Osteocyte (in vitro differentiated cells): ENCODE data around the gene CCHCR1. TPM values are rescaled to one million over a fixed set of nuclear protein-coding genes. Genes with fewer than 3 reads are reported as not detected.

Experiments used
- DNase-seq: peaks from one replicate; pipeline ENCODE4 v3.0.0; 2021; ENCODE audit warnings: mixed read lengths; ENCODE audit not compliant: unreplicated experiment; ENCODE audit errors: extremely low spot score
- H3K27ac Mint-ChIP-seq: one replicate; pipeline ENCODE4 v1.8.0; 2021; ENCODE audit warnings: mild to moderate bottlenecking, mixed read lengths; ENCODE audit not compliant: unreplicated experiment
- H3K27me3 Mint-ChIP-seq: one replicate; pipeline ENCODE4 v1.8.0; 2021; ENCODE audit warnings: mixed read lengths; ENCODE audit not compliant: unreplicated experiment
- H3K36me3 Mint-ChIP-seq: one replicate; pipeline ENCODE4 v1.8.0; 2021; ENCODE audit warnings: mixed read lengths; ENCODE audit not compliant: unreplicated experiment
- H3K4me1 Mint-ChIP-seq: one replicate; pipeline ENCODE4 v1.8.0; 2021; ENCODE audit warnings: mixed read lengths; ENCODE audit not compliant: unreplicated experiment
- H3K4me3 Mint-ChIP-seq: one replicate; pipeline ENCODE4 v1.8.0; 2021; ENCODE audit warnings: mild to moderate bottlenecking, moderate library complexity, mixed read lengths; ENCODE audit not compliant: unreplicated experiment
- H3K9me3 Mint-ChIP-seq: one replicate; pipeline ENCODE4 v1.8.0; 2021; ENCODE audit warnings: mixed read lengths; ENCODE audit not compliant: unreplicated experiment
- total RNA-seq: library from RNA; stranded (reverse); gene quantifications from 2 replicates; pipeline ENCODE4 v1.2.1, GENCODE V29; 2021
- TF ChIP-seq, protein P1 (sequence below): fragments of 200-600 bp; sonication (generic); IDR thresholded peaks from 2 replicates; pipeline ENCODE4 v1.5.0; 2021; ENCODE audit warnings: antibody characterized with exemption, mild to moderate bottlenecking, moderate library complexity

CCHCR1 gene
- total RNA-seq, 1 donor from 2014 or later, result 19.0 TPM

GRCh38 chr6:31130751-31131150 lies 26.9 kb downstream of the CCHCR1 start:
- Mint-ChIP-seq H3K27me3 (peaks cover 16% of the 10 kb centered on the region), H3K4me3 (no peak overlapping the region), H3K4me1 (peaks cover 12% of the 10 kb centered on the region), H3K27ac (no peak overlapping the region), H3K9me3 (no peaks in the 10 kb centered on the region), H3K36me3 (no peaks in the 10 kb centered on the region)
- DNase-seq, result no peak
- TF ChIP-seq, protein P1, sequence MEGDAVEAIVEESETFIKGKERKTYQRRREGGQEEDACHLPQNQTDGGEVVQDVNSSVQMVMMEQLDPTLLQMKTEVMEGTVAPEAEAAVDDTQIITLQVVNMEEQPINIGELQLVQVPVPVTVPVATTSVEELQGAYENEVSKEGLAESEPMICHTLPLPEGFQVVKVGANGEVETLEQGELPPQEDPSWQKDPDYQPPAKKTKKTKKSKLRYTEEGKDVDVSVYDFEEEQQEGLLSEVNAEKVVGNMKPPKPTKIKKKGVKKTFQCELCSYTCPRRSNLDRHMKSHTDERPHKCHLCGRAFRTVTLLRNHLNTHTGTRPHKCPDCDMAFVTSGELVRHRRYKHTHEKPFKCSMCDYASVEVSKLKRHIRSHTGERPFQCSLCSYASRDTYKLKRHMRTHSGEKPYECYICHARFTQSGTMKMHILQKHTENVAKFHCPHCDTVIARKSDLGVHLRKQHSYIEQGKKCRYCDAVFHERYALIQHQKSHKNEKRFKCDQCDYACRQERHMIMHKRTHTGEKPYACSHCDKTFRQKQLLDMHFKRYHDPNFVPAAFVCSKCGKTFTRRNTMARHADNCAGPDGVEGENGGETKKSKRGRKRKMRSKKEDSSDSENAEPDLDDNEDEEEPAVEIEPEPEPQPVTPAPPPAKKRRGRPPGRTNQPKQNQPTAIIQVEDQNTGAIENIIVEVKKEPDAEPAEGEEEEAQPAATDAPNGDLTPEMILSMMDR, result no peak

DNA sequence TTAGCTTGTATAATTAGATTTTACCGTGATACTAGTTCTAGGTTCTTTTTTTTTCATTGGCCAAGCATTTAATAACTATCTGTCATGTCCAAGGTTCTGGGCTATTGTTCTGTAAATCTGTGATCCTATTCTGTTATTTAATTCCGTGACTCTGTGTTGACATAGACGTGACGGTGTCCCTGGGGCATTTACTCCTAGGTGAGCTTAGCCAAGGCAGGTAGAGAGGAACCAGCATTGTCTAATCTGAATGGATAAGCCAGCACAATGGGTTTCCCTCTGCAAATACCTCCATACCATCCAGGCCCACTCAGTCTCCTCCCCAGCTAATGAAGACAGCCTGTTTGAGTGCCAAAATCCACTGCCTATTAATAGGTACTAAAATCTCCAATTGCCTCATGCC lies 28.5 kb downstream of the CCHCR1 start:
- H3K4me1 Mint-ChIP-seq, result peaks cover 18% of the 10 kb centered on the region
- H3K4me3 Mint-ChIP-seq, result no peak overlapping the region
- H3K27ac Mint-ChIP-seq, result no peak overlapping the region
- no peaks in the 10 kb centered on the region for H3K9me3 Mint-ChIP-seq
- H3K27me3 Mint-ChIP-seq, result peaks cover 16% of the 10 kb centered on the region
- TF ChIP-seq, protein P1, result no peak
- H3K36me3 Mint-ChIP-seq, result no peaks in the 10 kb centered on the region
- no peak for DNase-seq

GRCh38 chr6:31128093-31128676 lies 29.4 kb downstream of the CCHCR1 start:
- Mint-ChIP-seq H3K27ac (no peak overlapping the region), H3K36me3 (no peaks in the 10 kb centered on the region), H3K27me3 (peaks cover 16% of the 10 kb centered on the region), H3K4me3 (no peak overlapping the region), H3K9me3 (no peaks in the 10 kb centered on the region), H3K4me1 (peaks cover 24% of the 10 kb centered on the region)
- TF ChIP-seq, protein P1, result peak; percentile 85
- DNase-seq, result no peak

GRCh38 chr6:31126396-31127175 lies 31.0 kb downstream of the CCHCR1 start:
- no peaks in the 10 kb centered on the region for H3K36me3 Mint-ChIP-seq
- TF ChIP-seq, protein P1, result no peak
- H3K4me3 Mint-ChIP-seq, result no peak overlapping the region
- no peaks in the 10 kb centered on the region for H3K9me3 Mint-ChIP-seq
- DNase-seq, result no peak
- H3K27ac Mint-ChIP-seq, result no peak overlapping the region
- peaks cover 16% of the 10 kb centered on the region for H3K27me3 Mint-ChIP-seq
- H3K4me1 Mint-ChIP-seq, result peaks cover 33% of the 10 kb centered on the region

DNA sequence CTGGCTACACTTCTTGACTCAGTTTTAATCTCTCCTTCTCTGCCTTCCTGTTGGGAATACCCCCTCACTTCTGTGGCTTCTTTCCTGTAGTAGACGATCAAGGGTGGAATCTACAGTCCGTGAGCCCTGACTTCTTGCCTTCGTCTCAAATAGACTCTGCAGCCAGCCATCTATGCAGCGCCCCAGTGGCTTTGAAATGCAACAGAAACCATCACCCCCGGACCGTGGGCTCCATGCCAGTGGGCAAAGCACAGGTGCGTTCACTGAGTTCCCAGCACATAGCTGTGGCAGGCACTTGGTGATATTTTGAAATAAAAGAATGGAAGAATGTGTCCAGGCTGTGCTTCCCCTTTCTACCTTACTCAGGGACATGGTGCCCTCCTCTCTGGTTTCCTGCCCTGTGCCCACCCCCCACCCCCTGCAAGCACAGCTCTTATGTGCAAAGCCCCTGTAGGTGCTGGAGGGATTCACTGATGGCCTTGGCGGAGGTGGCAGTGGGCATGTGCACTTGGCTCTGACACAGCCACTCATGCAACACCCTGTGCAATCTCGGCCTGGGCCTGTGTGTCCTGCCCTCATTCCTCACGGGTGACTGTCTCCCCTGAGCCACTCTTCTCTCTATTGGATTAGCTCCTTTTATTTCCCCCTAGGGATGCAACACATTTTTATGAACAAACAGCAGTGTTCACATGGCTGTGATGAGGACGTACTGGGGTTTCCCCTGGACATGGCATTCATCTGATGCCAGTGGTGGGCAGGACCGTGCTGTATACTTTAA lies 31.8 kb downstream of the CCHCR1 start:
- no peak overlapping the region for H3K27ac Mint-ChIP-seq
- no peak for DNase-seq
- H3K27me3 Mint-ChIP-seq, result peaks cover 16% of the 10 kb centered on the region
- peaks cover 33% of the 10 kb centered on the region for H3K4me1 Mint-ChIP-seq
- TF ChIP-seq, protein P1, result no peak
- H3K9me3 Mint-ChIP-seq, result no peaks in the 10 kb centered on the region
- no peaks in the 10 kb centered on the region for H3K36me3 Mint-ChIP-seq
- no peak overlapping the region for H3K4me3 Mint-ChIP-seq
